GM12892 (cell line): Measurements from ENCODE around the gene AUH.

ENCODE experiments used
- POLR2A ChIP-seq: IDR thresholded peaks from 2 replicates; pipeline ENCODE4 v1.6.1; 2011; ENCODE audit warnings: low read depth, low read length, control low read depth
- POLR2AphosphoS5 ChIP-seq: IDR thresholded peaks from 2 replicates; pipeline ENCODE4 v1.6.1; 2011; ENCODE audit warnings: low read depth, low read length, control low read depth
- TAF1 ChIP-seq: IDR thresholded peaks from 2 replicates; pipeline ENCODE4 v1.6.1; 2011; ENCODE audit warnings: low read depth, mild to moderate bottlenecking, control low read depth, low read length, borderline replicate concordance

DNA sequence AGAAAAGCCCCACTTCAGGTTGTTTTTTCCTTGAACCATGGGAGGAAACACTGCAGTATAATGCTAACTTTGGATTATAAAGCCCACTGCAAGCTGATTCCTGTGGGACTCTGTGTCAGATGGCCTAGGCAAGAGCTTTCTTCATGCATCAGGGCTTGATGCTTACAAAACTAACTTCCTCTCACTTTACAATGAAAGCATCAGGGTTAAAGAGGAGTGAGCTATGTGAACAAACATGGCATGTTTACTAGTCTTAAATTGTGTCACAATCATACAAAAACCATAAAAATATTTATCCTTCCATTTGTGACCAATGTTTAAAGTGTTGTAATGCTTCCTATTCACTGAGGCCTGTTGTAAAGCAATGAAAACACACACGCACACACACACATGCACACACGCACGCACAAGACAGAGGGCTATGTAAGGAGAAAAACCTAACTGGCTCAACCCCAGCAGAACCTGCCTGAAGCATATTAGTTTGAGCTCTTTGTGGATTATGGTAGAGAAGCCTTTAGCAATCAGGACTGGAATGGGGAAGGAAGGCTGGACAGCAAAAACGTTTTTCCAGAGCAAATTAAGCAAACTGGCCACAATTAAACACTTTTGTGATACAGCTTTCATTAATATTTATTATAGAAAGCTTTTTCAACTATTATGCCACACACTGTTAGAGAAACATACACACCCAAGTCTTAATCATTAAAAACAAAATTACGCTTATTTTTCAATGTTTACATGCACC, 122.2 kb downstream of the AUH start:
- TF ChIP-seq POLR2A (no peak), POLR2AphosphoS5 (no peak), TAF1 (no peak)
